Neural progenitor cell (in vitro differentiated cells): ENCODE data around the gene ARHGAP26.

Source experiments
- EZH2 ChIP-seq: fragments of 200-600 bp; sonication (generic); IDR thresholded peaks from 2 replicates; pipeline ENCODE4 v1.6.1; 2017; ENCODE audit warnings: antibody characterized with exemption, mild to moderate bottlenecking, moderate library complexity
- TF ChIP-seq, protein P1 (sequence below): fragments of 200-600 bp; sonication (generic); IDR thresholded peaks from 2 replicates; pipeline ENCODE4 v1.5.1; 2017; ENCODE audit warnings: antibody characterized with exemption, mild to moderate bottlenecking

DNA sequence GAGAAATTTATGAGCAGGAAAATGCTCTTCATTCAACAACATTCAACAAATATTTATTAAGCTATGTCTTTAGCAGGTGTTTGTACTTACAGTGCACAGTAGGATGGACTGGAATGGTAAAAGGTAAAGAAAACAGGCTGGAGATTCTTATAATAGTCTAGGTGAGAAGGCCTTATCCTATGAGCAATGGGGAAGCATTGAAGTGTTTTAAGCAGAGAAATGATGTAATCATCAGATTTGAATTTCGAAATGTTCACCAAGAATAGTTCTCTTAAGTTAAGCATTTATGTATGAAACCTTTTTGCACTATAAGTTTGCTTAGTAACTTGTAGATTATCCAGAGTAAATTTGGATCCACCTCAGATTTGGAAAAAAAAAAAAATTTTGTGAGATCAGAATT is 424.0 kb downstream of the ARHGAP26 start:
- TF ChIP-seq, protein P1, sequence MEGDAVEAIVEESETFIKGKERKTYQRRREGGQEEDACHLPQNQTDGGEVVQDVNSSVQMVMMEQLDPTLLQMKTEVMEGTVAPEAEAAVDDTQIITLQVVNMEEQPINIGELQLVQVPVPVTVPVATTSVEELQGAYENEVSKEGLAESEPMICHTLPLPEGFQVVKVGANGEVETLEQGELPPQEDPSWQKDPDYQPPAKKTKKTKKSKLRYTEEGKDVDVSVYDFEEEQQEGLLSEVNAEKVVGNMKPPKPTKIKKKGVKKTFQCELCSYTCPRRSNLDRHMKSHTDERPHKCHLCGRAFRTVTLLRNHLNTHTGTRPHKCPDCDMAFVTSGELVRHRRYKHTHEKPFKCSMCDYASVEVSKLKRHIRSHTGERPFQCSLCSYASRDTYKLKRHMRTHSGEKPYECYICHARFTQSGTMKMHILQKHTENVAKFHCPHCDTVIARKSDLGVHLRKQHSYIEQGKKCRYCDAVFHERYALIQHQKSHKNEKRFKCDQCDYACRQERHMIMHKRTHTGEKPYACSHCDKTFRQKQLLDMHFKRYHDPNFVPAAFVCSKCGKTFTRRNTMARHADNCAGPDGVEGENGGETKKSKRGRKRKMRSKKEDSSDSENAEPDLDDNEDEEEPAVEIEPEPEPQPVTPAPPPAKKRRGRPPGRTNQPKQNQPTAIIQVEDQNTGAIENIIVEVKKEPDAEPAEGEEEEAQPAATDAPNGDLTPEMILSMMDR: no peak
- TF ChIP-seq EZH2: no peak
